NB4 (cell line): ENCODE results near the gene RPL10A.

ENCODE experiments used
- CTCF ChIP-seq: IDR thresholded peaks from one replicate; pipeline ENCODE4 v1.5.1; 2012; ENCODE audit warnings: low read depth, low read length
- MAX ChIP-seq: IDR thresholded peaks from 2 replicates; pipeline ENCODE4 v1.6.1; 2011; ENCODE audit warnings: low read depth, low read length
- MYC ChIP-seq: IDR thresholded peaks from 2 replicates; pipeline ENCODE4 v1.6.1; 2011; ENCODE audit warnings: low read depth, low read length
- POLR2A ChIP-seq: IDR thresholded peaks from 2 replicates; pipeline ENCODE4 v1.6.1; 2011; ENCODE audit warnings: mild to moderate bottlenecking; ENCODE audit not compliant: insufficient read length; ENCODE audit errors: extremely low read depth

GRCh38 chr6:35445691-35446090 is 22.5 kb upstream of the RPL10A start:
- TF ChIP-seq CTCF, result no peak
- no peak for TF ChIP-seq POLR2A
- TF ChIP-seq MAX, result no peak
- TF ChIP-seq MYC, result no peak
